Measurements from ENCODE around the gene PCARE. TPM values are rescaled to one million over a fixed set of nuclear protein-coding genes. Genes with fewer than 3 reads are reported as not detected.
A peak's percentile ranks its signal among the peaks of the same experiment; 100 is the strongest.

The PCARE gene
- total and polyA plus RNA-seq, 7 donors = 0.02 to 1.0 (median 0.39) TPM

GRCh38 chr2:29017716-29018435, 56.4 kb downstream of the PCARE start:
- Histone ChIP-seq H3K4me1 (peaks cover 42% of the 10 kb centered on the region), H3K9me3 (no peaks in the 10 kb centered on the region), H3K4me3 (no peak overlapping the region), H3K27ac (no peak overlapping the region), H3K36me3 (ENCODE audit: insufficient read depth in 1 of 2, low read depth in 1 of 2) (no peaks in the 10 kb centered on the region), H3K27me3 (ENCODE audit: insufficient read depth in 3 of 3, low read length in 2 of 3) (no peaks in the 10 kb centered on the region)
- DNase-seq = peak in 1 of 2 donors; percentile 51
- no peak for TF ChIP-seq CTCF (IDR thresholded peaks at IDR 0.05)
- ATAC-seq = no peak
- intact Hi-C loops (cut with DNase I) = loop anchor here in 1 of 2 donors (10.0 kb wide), 1 partner anchor 193 kb away; no protein-coding TSS in a partner anchor
- WGBS, 3 donors = 87 to 93% (median 91%) methylated on average over 19 of the region's 19 CpGs

- H3K4me1 ChIP-seq = peaks cover 53% of the 10 kb centered on the region
- ATAC-seq (peak in 3 of 4 donors; percentile 17 to 40 (median 28)), DNase-seq (peak; percentile 47 to 84)
- no peaks in the 10 kb centered on the region for H3K36me3 ChIP-seq (ENCODE audit: insufficient read depth in 1 of 2, low read depth in 1 of 2)
- H3K4me3 ChIP-seq = no peak overlapping the region
- H3K9me3 ChIP-seq = no peaks in the 10 kb centered on the region
- peak overlapping the region; percentile 87 for H3K27ac ChIP-seq
- H3K27me3 ChIP-seq (ENCODE audit: insufficient read depth in 3 of 3, low read length in 2 of 3) = no peaks in the 10 kb centered on the region
- WGBS, 3 donors = 30 to 47% (median 33%) methylated on average over 5 of the region's 5 CpGs
- TF ChIP-seq CTCF (IDR thresholded peaks at IDR 0.05) = no peak
- intact Hi-C loops (cut with DNase I) = loop anchor here in 1 of 2 donors (10.0 kb wide), 1 partner anchor 192 kb away; no protein-coding TSS in a partner anchor
These were observed 57.8 kb downstream of the PCARE start for GRCh38 chr2:29016504-29016903.

- Histone ChIP-seq H3K4me3 (peak overlapping the region; percentile 52), H3K27ac (peak overlapping the region; percentile 87), H3K36me3 (ENCODE audit: insufficient read depth in 1 of 2, low read depth in 1 of 2) (no peaks in the 10 kb centered on the region), H3K4me1 (peaks cover 59% of the 10 kb centered on the region), H3K27me3 (ENCODE audit: insufficient read depth in 3 of 3, low read length in 2 of 3) (no peaks in the 10 kb centered on the region), H3K9me3 (no peaks in the 10 kb centered on the region)
- DNase-seq (peak in 1 of 2 donors; percentile 84), ATAC-seq (peak in 2 of 4 donors; percentile 5 to 30)
- intact Hi-C loops (cut with DNase I) = loop anchor here (2.0 to 10.0 kb wide), 2 partner anchors 57 to 191 kb away; no protein-coding TSS in a partner anchor
- WGBS, 3 donors = 39 to 53% (median 44%) methylated on average over 17 of the region's 17 CpGs
- TF ChIP-seq CTCF (IDR thresholded peaks at IDR 0.05) = no peak
These were observed 58.4 kb downstream of the PCARE start for GRCh38 chr2:29015701-29016470.

GRCh38 chr2:29014811-29015421, 59.4 kb downstream of the PCARE start:
- WGBS, 3 donors = 24 to 33% (median 27%) methylated on average over 13 of the region's 13 CpGs
- peak overlapping the region; percentile 87 for H3K27ac ChIP-seq
- no peak for TF ChIP-seq CTCF (IDR thresholded peaks at IDR 0.05)
- no peaks in the 10 kb centered on the region for H3K36me3 ChIP-seq (ENCODE audit: insufficient read depth in 1 of 2, low read depth in 1 of 2)
- no peaks in the 10 kb centered on the region for H3K9me3 ChIP-seq
- H3K4me3 ChIP-seq = peak overlapping the region; percentile 52
- peaks cover 66% of the 10 kb centered on the region for H3K4me1 ChIP-seq
- ATAC-seq = peak in 3 of 4 donors; percentile 27 to 36 (median 34)
- intact Hi-C loops (cut with DNase I) = loop anchor here (2.0 to 10.0 kb wide), 5 partner anchors 56 to 448 kb away; partner anchors contain the start of gene CLIP4 (in 1 of the 2)
- no peaks in the 10 kb centered on the region for H3K27me3 ChIP-seq (ENCODE audit: insufficient read depth in 3 of 3, low read length in 2 of 3)
- DNase-seq = peak; percentile 66 to 86
